H1 (cell line): Measurements from ENCODE around the gene GNG12. TPM values are rescaled to one million over a fixed set of nuclear protein-coding genes. Genes with fewer than 3 reads are reported as not detected.

Experiments
- CTCF ChIA-PET: fragments of 300-600 bp; sonication (Branson Sonifier 250); formaldehyde crosslinking; loops from one replicate; lab custom pipeline; 2021; ENCODE audit not compliant: partially characterized antibody; lab: Charles Lee
- POLR2A ChIA-PET: fragments of 300-600 bp; sonication (Branson Sonifier 250); formaldehyde crosslinking; loops from one replicate; lab custom pipeline; 2021; ENCODE audit warnings: inconsistent platforms; ENCODE audit not compliant: partially characterized antibody; lab: Charles Lee
- DNase-seq, 2 experiments: peaks; one replicate each; pipeline versions ENCODE4 v3.0.0 to v3.0.0-alpha.2; 2010 to 2022; ENCODE audit warnings: low spot score in 2 of 2, low read depth in 1 of 2, mixed read lengths in 1 of 2
- FAIRE-seq: peaks from 2 replicates; lab custom pipeline; 2011; peaks lifted over from hg19 to GRCh38; lab: Jason Lieb, UNC
- H2AFZ ChIP-seq: 2 replicates; pipeline ENCODE4 v1.8.1; 2012; ENCODE audit warnings: low read length, inconsistent platforms
- H2AK5ac ChIP-seq: 2 replicates; pipeline ENCODE4 v1.6.1; 2013; ENCODE audit warnings: low read depth, low read length
- H2BK120ac ChIP-seq: replicated peaks from 2 replicates; pipeline ENCODE3; 2013; ENCODE audit warnings: low read depth, low read length, inconsistent platforms
- H2BK12ac ChIP-seq: 2 replicates; pipeline ENCODE4 v1.6.1; 2013; ENCODE audit warnings: low read depth, low read length
- H2BK15ac ChIP-seq: 2 replicates; pipeline ENCODE4 v1.6.1; 2013; ENCODE audit warnings: low read length
- H2BK20ac ChIP-seq: 2 replicates; pipeline ENCODE4 v1.6.1; 2013; ENCODE audit warnings: low read length
- H2BK5ac ChIP-seq: 2 replicates; pipeline ENCODE4 v1.6.1; 2013; ENCODE audit warnings: low read depth, low read length
- H3K14ac ChIP-seq: 2 replicates; pipeline ENCODE4 v1.6.1; 2013; ENCODE audit warnings: inconsistent platforms; ENCODE audit not compliant: insufficient read length
- H3K18ac ChIP-seq: 2 replicates; pipeline ENCODE4 v1.6.1; 2013; ENCODE audit warnings: low read length; ENCODE audit errors: extremely low read depth
- H3K23ac ChIP-seq: 2 replicates; pipeline ENCODE4 v1.6.1; 2013; ENCODE audit warnings: inconsistent platforms; ENCODE audit not compliant: insufficient read length
- H3K23me2 ChIP-seq: 2 replicates; pipeline ENCODE4 v1.6.1; 2013; ENCODE audit warnings: low read depth, low read length
- H3K27ac ChIP-seq: 2 replicates; pipeline ENCODE4 v1.6.1; 2011; ENCODE audit warnings: low read depth, low read length, inconsistent platforms
- H3K27me3 ChIP-seq, 4 experiments: replicated peaks in 1 of 4; 1 replicate in 1 of 4; 2 replicates in 3 of 4; pipeline versions ENCODE4 v1.6.1 to v1.8.1; 2011 to 2013; ENCODE audit warnings: low read length in 3 of 4, mild to moderate bottlenecking in 3 of 4, inconsistent platforms in 2 of 4, mixed read lengths in 2 of 4, moderate library complexity in 1 of 4; ENCODE audit not compliant: control insufficient read depth in 3 of 4, insufficient read depth in 3 of 4; ENCODE audit errors: extremely low read depth in 1 of 4
- H3K36me3 ChIP-seq, 4 experiments: 2 replicates each; pipeline versions ENCODE4 v1.6.1 to v1.8.1; 2011 to 2013; ENCODE audit warnings: mild to moderate bottlenecking in 4 of 4, low read length in 3 of 4, moderate library complexity in 2 of 4, control low read depth in 1 of 4, inconsistent platforms in 1 of 4; ENCODE audit not compliant: insufficient read depth in 4 of 4, control insufficient read depth in 2 of 4
- H3K4ac ChIP-seq: replicated peaks from 2 replicates; pipeline ENCODE3; 2013; ENCODE audit warnings: low read length, low read depth, mixed read lengths, inconsistent platforms; ENCODE audit not compliant: insufficient read length
- H3K4me1 ChIP-seq, 4 experiments: replicated peaks in 1 of 4; 1 replicate in 1 of 4; 2 replicates in 3 of 4; pipeline versions ENCODE4 v1.6.1 to v1.8.1; 2011 to 2013; ENCODE audit warnings: low read length in 3 of 4, inconsistent platforms in 2 of 4, mixed read lengths in 1 of 4; ENCODE audit not compliant: insufficient read depth in 4 of 4, control insufficient read depth in 3 of 4
- H3K4me2 ChIP-seq, 2 experiments: 2 replicates each; pipeline versions ENCODE4 v1.6.1 to v1.8.1; 2011 to 2013; ENCODE audit warnings: low read depth in 2 of 2, low read length in 2 of 2, control low read depth in 1 of 2, inconsistent platforms in 1 of 2, mild to moderate bottlenecking in 1 of 2; ENCODE audit not compliant: insufficient read depth in 1 of 2
- H3K4me3 ChIP-seq, 4 experiments: fragments of 200-600, 300-600 bp in 1 of 4; sonication (generic), shearing (Covaris generic), sonication (Bioruptor Twin) in 1 of 4; 2 replicates each; pipeline versions ENCODE4 v1.5.1 to v1.8.1; 2011 to 2016; ENCODE audit warnings: low read length in 4 of 4, low read depth in 3 of 4, control low read depth in 2 of 4, inconsistent platforms in 2 of 4, mild to moderate bottlenecking in 2 of 4, mixed read lengths in 1 of 4, moderate library complexity in 1 of 4; ENCODE audit not compliant: insufficient read depth in 2 of 4; ENCODE audit errors: extremely low read depth in 1 of 4
- H3K56ac ChIP-seq: replicated peaks from 2 replicates; pipeline ENCODE3; 2013; ENCODE audit warnings: low read depth, mild to moderate bottlenecking, mixed read lengths, low read length, inconsistent platforms; ENCODE audit not compliant: insufficient read length
- H3K79me1 ChIP-seq: 2 replicates; pipeline ENCODE4 v1.6.1; 2013; ENCODE audit warnings: low read depth, low read length, control low read depth
- H3K79me2 ChIP-seq, 2 experiments: 2 replicates each; pipeline versions ENCODE4 v1.6.1 to v1.8.1; 2012 to 2013; ENCODE audit warnings: low read length in 2 of 2, mild to moderate bottlenecking in 2 of 2, inconsistent platforms in 1 of 2; ENCODE audit not compliant: insufficient read depth in 2 of 2, control insufficient read depth in 1 of 2
- H3K9ac ChIP-seq, 4 experiments: replicated peaks in 1 of 4; 1 replicate in 1 of 4; 2 replicates in 3 of 4; pipeline versions ENCODE4 v1.6.1 to v1.8.1; 2011 to 2013; ENCODE audit warnings: low read depth in 3 of 4, low read length in 3 of 4, control low read depth in 2 of 4, mild to moderate bottlenecking in 2 of 4, moderate library complexity in 2 of 4, inconsistent platforms in 1 of 4; ENCODE audit errors: extremely low read depth in 1 of 4
- H3K9me3 ChIP-seq, 2 experiments: 2 replicates each; pipeline versions ENCODE4 v1.6.1 to v1.8.1; 2012 to 2013; ENCODE audit warnings: mild to moderate bottlenecking in 2 of 2, moderate library complexity in 2 of 2, control low read depth in 1 of 2, inconsistent platforms in 1 of 2, low read depth in 1 of 2, low read length in 1 of 2, mixed read lengths in 1 of 2; ENCODE audit not compliant: insufficient read depth in 2 of 2
- H4K20me1 ChIP-seq, 2 experiments: replicated peaks in 1 of 2; 2 replicates each; pipeline versions ENCODE3 to v1.8.1; 2011 to 2013; ENCODE audit warnings: inconsistent platforms in 2 of 2, low read length in 2 of 2, mild to moderate bottlenecking in 1 of 2; ENCODE audit not compliant: insufficient read depth in 2 of 2, control insufficient read depth in 1 of 2
- H4K5ac ChIP-seq: 2 replicates; pipeline ENCODE4 v1.6.1; 2013; ENCODE audit warnings: low read length, low read depth, mixed read lengths, inconsistent platforms; ENCODE audit not compliant: insufficient read length
- H4K8ac ChIP-seq: 2 replicates; pipeline ENCODE4 v1.8.0; 2013; ENCODE audit warnings: mild to moderate bottlenecking, moderate library complexity, low read length, inconsistent platforms; ENCODE audit not compliant: insufficient read depth; ENCODE audit errors: extremely low read depth
- H4K91ac ChIP-seq: replicated peaks from 2 replicates; pipeline ENCODE3; 2013; ENCODE audit warnings: low read length, mixed read lengths, inconsistent platforms; ENCODE audit not compliant: insufficient read length
- ASH2L ChIP-seq: fragments of 200-600, 300-600 bp; sonication (generic); IDR thresholded peaks from one replicate; pipeline ENCODE4 v1.7.1; 2017; ENCODE audit warnings: low read length
- ATF3 ChIP-seq: IDR thresholded peaks from 2 replicates; pipeline ENCODE4 v1.6.1; 2011; ENCODE audit warnings: low read depth, mild to moderate bottlenecking, low read length; ENCODE audit not compliant: insufficient read depth
- HDAC2 ChIP-seq, 2 experiments: fragments of 300-600 bp in 1 of 2; sonication (generic) in 1 of 2; IDR thresholded peaks; 2 replicates each; pipeline ENCODE4 v1.6.1; 2011 to 2012; ENCODE audit warnings: low read depth in 2 of 2, low read length in 2 of 2, mild to moderate bottlenecking in 2 of 2, moderate library complexity in 2 of 2, borderline replicate concordance in 1 of 2, inconsistent platforms in 1 of 2
- KDM5A ChIP-seq: fragments of 200-600 bp; IDR thresholded peaks from 2 replicates; pipeline ENCODE4 v1.7.1; 2012; ENCODE audit warnings: mild to moderate bottlenecking, low read length, inconsistent platforms, mixed read lengths
- RFX5 ChIP-seq: IDR thresholded peaks from 2 replicates; pipeline ENCODE4 v1.6.1; 2011; ENCODE audit warnings: low read depth, low read length, improper control_type of control experiment, borderline replicate concordance
- SAP30 ChIP-seq: fragments of 300-600 bp; sonication (generic); IDR thresholded peaks from 2 replicates; pipeline ENCODE4 v1.7.1; 2012; ENCODE audit warnings: low read length, moderate library complexity, mild to moderate bottlenecking, inconsistent platforms; ENCODE audit not compliant: insufficient read depth, insufficient replicate concordance
- SIX5 ChIP-seq: IDR thresholded peaks from 2 replicates; pipeline ENCODE4 v1.6.1; 2011; ENCODE audit warnings: mild to moderate bottlenecking, low read depth, low read length
- TBP ChIP-seq: IDR thresholded peaks from 2 replicates; pipeline ENCODE4 v1.6.1; 2011; ENCODE audit warnings: low read depth, low read length, improper control_type of control experiment
- USF2 ChIP-seq: IDR thresholded peaks from 2 replicates; pipeline ENCODE4 v1.6.1; 2011; ENCODE audit warnings: low read length, improper control_type of control experiment
- YY1 ChIP-seq: IDR thresholded peaks from 2 replicates; pipeline ENCODE4 v1.6.1; 2011; ENCODE audit warnings: low read depth, mild to moderate bottlenecking, low read length
- WGBS, 2 experiments: shearing (Covaris generic) in 1 of 2; methylation state at CpG; one replicate each; pipeline versions ENCODE4 v1.1.6 to v1.1.7; 2013 to 2015; ENCODE audit warnings: low lambda C conversion rate in 2 of 2, mixed read lengths in 2 of 2, inconsistent platforms in 1 of 2, low coverage in 1 of 2, missing lambda C conversion rate in 1 of 2; ENCODE audit not compliant: insufficient replicate concordance in 2 of 2, insufficient coverage in 1 of 2, insufficient read length in 1 of 2; ENCODE audit errors: extremely low coverage in 1 of 2, missing lambda C conversion rate in 1 of 2; 5-methylcytosine and 5-hydroxymethylcytosine counted together
- polyA plus RNA-seq, 7 experiments: library from polyadenylated mRNA; depleted of rRNA in 3 of 7; stranded (reverse) in 5 of 7; unstranded in 2 of 7; fragments of >200 nt in 5 of 7; fragments of 200-250 nt in 2 of 7; gene quantifications; 1 replicate in 5 of 7; 2 replicates in 1 of 7; 4 replicates in 1 of 7; pipeline versions ENCODE4 v1.2.1 to v1.2.3, GENCODE V29; 2011 to 2013; ENCODE audit warnings: missing spikeins in 2 of 7, mixed read lengths in 2 of 7
- total RNA-seq: library from RNA; stranded (reverse); fragmentation: NEBNext Ultra II Directional; extraction: Animal tissue kit (Norgen Biotek cat#: 25700); gene quantifications from 2 replicates; pipeline ENCODE4 v1.2.1, GENCODE V29; 2021

GNG12 gene
- total and polyA plus RNA-seq, 2 of the 8 experiments (the other 6 are each of a cell fraction or from before 2014, with no cell fraction given), result 11.4 to 35.8 TPM

GRCh38 chr1:67795179-67795912 lies 37.9 kb downstream of the GNG12 start:
- no peak overlapping the region for H2BK12ac ChIP-seq
- no peak overlapping the region for H3K4me3 ChIP-seq
- whole genome bisulfite sequencing, 2 experiments, result 87% methylated on average over 8 of the region's 8 CpGs; no CpG with 5 or more reads in 1 of the 2 experiments
- H3K9me3 ChIP-seq, result no peaks in the 10 kb centered on the region
- no peak overlapping the region for H3K18ac ChIP-seq
- peaks cover 0 to 7% (median under 1%) of the 10 kb centered on the region in 4 experiments; a peak in 3 of 7 replicates for H3K4me1 ChIP-seq
- H3K4ac ChIP-seq, result no peak overlapping the region
- H4K8ac ChIP-seq, result no peak overlapping the region
- no peaks in the 10 kb centered on the region for H3K36me3 ChIP-seq
- no peak overlapping the region for H2BK20ac ChIP-seq
- no peaks in the 10 kb centered on the region for H4K20me1 ChIP-seq
- DNase-seq, result no peak
- H3K23me2 ChIP-seq, result no peaks in the 10 kb centered on the region
- H2BK120ac ChIP-seq, result no peak overlapping the region
- no peaks in the 10 kb centered on the region for H3K27me3 ChIP-seq
- H4K91ac ChIP-seq, result no peak overlapping the region
- POLR2A ChIA-PET, result interaction anchor here (0.7 kb wide), 1 partner anchor 504 kb away, joined by 3 read pairs; no protein-coding TSS in a partner anchor
- no peak overlapping the region for H3K4me2 ChIP-seq
- no peak overlapping the region for H3K9ac ChIP-seq
- H2AFZ ChIP-seq, result no peak overlapping the region
- no peak for FAIRE-seq
- no peak overlapping the region for H2AK5ac ChIP-seq
- H2BK5ac ChIP-seq, result no peak overlapping the region
- no peaks in the 10 kb centered on the region; the same call in 1 of the 2 replicates for H3K79me1 ChIP-seq
- no peak overlapping the region for H3K23ac ChIP-seq
- H3K56ac ChIP-seq, result no peak overlapping the region
- no peak overlapping the region for H3K27ac ChIP-seq
- H4K5ac ChIP-seq, result no peak overlapping the region
- no peaks in the 10 kb centered on the region for H3K79me2 ChIP-seq
- H2BK15ac ChIP-seq, result no peak overlapping the region
- CTCF ChIA-PET, result interaction anchor here (0.8 to 12.2 kb wide), 12 partner anchors 8 to 145 kb away, joined by 3 to 150 read pairs (median 4); no protein-coding TSS in a partner anchor
- no peak overlapping the region for H3K14ac ChIP-seq
- TF ChIP-seq SIX5, result no peak
- TF ChIP-seq SAP30, result no peak
- no peak for TF ChIP-seq RFX5
- TF ChIP-seq HDAC2 (IDR thresholded peaks at IDR 0.05; ENCODE audit: borderline replicate concordance in 1 of 2, low read depth in 2 of 2, low read length in 2 of 2), result no peak
- TF ChIP-seq USF2, result no peak
- TF ChIP-seq YY1, result peak; percentile 53; the same call in 1 of the 2 replicates
- no peak for TF ChIP-seq ASH2L
- no peak for TF ChIP-seq ATF3
- TF ChIP-seq TBP, result no peak
- TF ChIP-seq KDM5A, result no peak
